ENCODE data around the gene PROCR.
A peak's percentile ranks its signal among the peaks of the same experiment; 100 is the strongest.
"Not testable (repeated sequence)": the region's sequence is repeated elsewhere in the genome, so short reads cannot be mapped to it uniquely, and the experiment has no call there.

PROCR gene

GRCh38 chr20:35192118-35192872 is 20.4 kb downstream of the PROCR start:
- Histone ChIP-seq H3K27me3 (ENCODE audit: control insufficient read depth in 1 of 2, insufficient read depth in 2 of 2, low read length in 2 of 2) (no peaks in the 10 kb centered on the region), H3K9ac (ENCODE audit: low read depth in 1 of 2, low read length in 2 of 2) (no peak overlapping the region), H3K4me1 (ENCODE audit: control insufficient read depth in 1 of 2, insufficient read depth in 2 of 2, low read length in 2 of 2) (peaks cover 4 to 6% of the 10 kb centered on the region in 2 donors), H3K27ac (ENCODE audit: low read depth, low read length) (no peak overlapping the region), H3K4me3 (ENCODE audit: low read depth in 1 of 2, low read length in 2 of 2) (no peak overlapping the region), H3K9me3 (ENCODE audit: control insufficient read depth in 1 of 2, low read length in 2 of 2) (peaks cover 8 to 14% of the 10 kb centered on the region in 2 donors), H3K36me3 (ENCODE audit: control insufficient read depth in 1 of 2, insufficient read depth in 2 of 2, low read length in 2 of 2) (no peaks in the 10 kb centered on the region)

- H3K36me3 ChIP-seq (ENCODE audit: control insufficient read depth in 1 of 2, insufficient read depth in 2 of 2, low read length in 2 of 2); H3K27ac ChIP-seq (ENCODE audit: low read depth, low read length): not testable (repeated sequence)
Measured at GRCh38 chr20:35193031-35193791, 21.3 kb downstream of the PROCR start.

GRCh38 chr20:35196313-35196712 is 24.4 kb downstream of the PROCR start:
- no peak overlapping the region for H3K27ac ChIP-seq (ENCODE audit: low read depth, low read length)
- peaks cover 12 to 23% of the 10 kb centered on the region in 2 donors for H3K9me3 ChIP-seq (ENCODE audit: control insufficient read depth in 1 of 2, low read length in 2 of 2)
- H3K4me1 ChIP-seq (ENCODE audit: control insufficient read depth in 1 of 2, insufficient read depth in 2 of 2, low read length in 2 of 2): peaks cover 4 to 6% of the 10 kb centered on the region in 2 donors
- no peak overlapping the region for H3K9ac ChIP-seq (ENCODE audit: low read depth in 1 of 2, low read length in 2 of 2)
- H3K36me3 ChIP-seq (ENCODE audit: control insufficient read depth in 1 of 2, insufficient read depth in 2 of 2, low read length in 2 of 2): no peaks in the 10 kb centered on the region
- H3K27me3 ChIP-seq (ENCODE audit: control insufficient read depth in 1 of 2, insufficient read depth in 2 of 2, low read length in 2 of 2): no peaks in the 10 kb centered on the region
- H3K4me3 ChIP-seq (ENCODE audit: low read depth in 1 of 2, low read length in 2 of 2): no peak overlapping the region

More at GRCh38 chr20:35193031-35193791, 21.3 kb downstream of the PROCR start:
- not testable (repeated sequence) for H3K27me3 ChIP-seq (ENCODE audit: control insufficient read depth in 1 of 2, insufficient read depth in 2 of 2, low read length in 2 of 2); H3K4me3 ChIP-seq (ENCODE audit: low read depth in 1 of 2, low read length in 2 of 2); H3K9ac ChIP-seq (ENCODE audit: low read depth in 1 of 2, low read length in 2 of 2); H3K4me1 ChIP-seq (ENCODE audit: control insufficient read depth in 1 of 2, insufficient read depth in 2 of 2, low read length in 2 of 2)
- H3K9me3 ChIP-seq (ENCODE audit: control insufficient read depth in 1 of 2, low read length in 2 of 2): peaks cover 8 to 16% of the 10 kb centered on the region in 2 donors

- H3K27me3 ChIP-seq (ENCODE audit: control insufficient read depth in 1 of 2, insufficient read depth in 2 of 2, low read length in 2 of 2): no peaks in the 10 kb centered on the region
- no peak overlapping the region for H3K27ac ChIP-seq (ENCODE audit: low read depth, low read length)
- H3K9me3 ChIP-seq (ENCODE audit: control insufficient read depth in 1 of 2, low read length in 2 of 2): peaks cover 12 to 23% of the 10 kb centered on the region in 2 donors
Measured at GRCh38 chr20:35199740-35200139, 27.9 kb downstream of the PROCR start.

GRCh38 chr20:35200267-35200666 is 28.4 kb downstream of the PROCR start:
- Histone ChIP-seq H3K36me3 (ENCODE audit: control insufficient read depth in 1 of 2, insufficient read depth in 2 of 2, low read length in 2 of 2) (no peaks in the 10 kb centered on the region), H3K27me3 (ENCODE audit: control insufficient read depth in 1 of 2, insufficient read depth in 2 of 2, low read length in 2 of 2) (no peaks in the 10 kb centered on the region), H3K4me3 (ENCODE audit: low read depth in 1 of 2, low read length in 2 of 2) (no peak overlapping the region), H3K9me3 (ENCODE audit: control insufficient read depth in 1 of 2, low read length in 2 of 2) (peaks cover 12 to 23% of the 10 kb centered on the region in 2 donors), H3K9ac (ENCODE audit: low read depth in 1 of 2, low read length in 2 of 2) (no peak overlapping the region), H3K4me1 (ENCODE audit: control insufficient read depth in 1 of 2, insufficient read depth in 2 of 2, low read length in 2 of 2) (no peaks in the 10 kb centered on the region), H3K27ac (ENCODE audit: low read depth, low read length) (no peak overlapping the region)

More at GRCh38 chr20:35199740-35200139, 27.9 kb downstream of the PROCR start:
- H3K36me3 ChIP-seq (ENCODE audit: control insufficient read depth in 1 of 2, insufficient read depth in 2 of 2, low read length in 2 of 2): no peaks in the 10 kb centered on the region
- H3K4me3 ChIP-seq (ENCODE audit: low read depth in 1 of 2, low read length in 2 of 2): no peak overlapping the region
- no peak overlapping the region for H3K9ac ChIP-seq (ENCODE audit: low read depth in 1 of 2, low read length in 2 of 2)
- no peaks in the 10 kb centered on the region for H3K4me1 ChIP-seq (ENCODE audit: control insufficient read depth in 1 of 2, insufficient read depth in 2 of 2, low read length in 2 of 2)

GRCh38 chr20:35201467-35201866 is 29.6 kb downstream of the PROCR start:
- not testable (repeated sequence) for H3K4me1 ChIP-seq (ENCODE audit: control insufficient read depth in 1 of 2, insufficient read depth in 2 of 2, low read length in 2 of 2); H3K36me3 ChIP-seq (ENCODE audit: control insufficient read depth in 1 of 2, insufficient read depth in 2 of 2, low read length in 2 of 2); H3K4me3 ChIP-seq (ENCODE audit: low read depth in 1 of 2, low read length in 2 of 2); H3K27ac ChIP-seq (ENCODE audit: low read depth, low read length); H3K27me3 ChIP-seq (ENCODE audit: control insufficient read depth in 1 of 2, insufficient read depth in 2 of 2, low read length in 2 of 2); H3K9ac ChIP-seq (ENCODE audit: low read depth in 1 of 2, low read length in 2 of 2)
- H3K9me3 ChIP-seq (ENCODE audit: control insufficient read depth in 1 of 2, low read length in 2 of 2): peaks cover 12 to 17% of the 10 kb centered on the region in 2 donors

- H3K9me3 ChIP-seq (ENCODE audit: control insufficient read depth in 1 of 2, low read length in 2 of 2): no peaks in the 10 kb centered on the region
- no peak overlapping the region for H3K9ac ChIP-seq (ENCODE audit: low read depth in 1 of 2, low read length in 2 of 2)
- no peak overlapping the region for H3K27ac ChIP-seq (ENCODE audit: low read depth, low read length)
- H3K4me3 ChIP-seq (ENCODE audit: low read depth in 1 of 2, low read length in 2 of 2): no peak overlapping the region
- H3K36me3 ChIP-seq (ENCODE audit: control insufficient read depth in 1 of 2, insufficient read depth in 2 of 2, low read length in 2 of 2): no peaks in the 10 kb centered on the region
- peaks cover 0 to 5% of the 10 kb centered on the region in 2 donors for H3K4me1 ChIP-seq (ENCODE audit: control insufficient read depth in 1 of 2, insufficient read depth in 2 of 2, low read length in 2 of 2)
- no peaks in the 10 kb centered on the region for H3K27me3 ChIP-seq (ENCODE audit: control insufficient read depth in 1 of 2, insufficient read depth in 2 of 2, low read length in 2 of 2)
Measured at GRCh38 chr20:35206802-35207201, 34.9 kb downstream of the PROCR start.

- Histone ChIP-seq H3K27me3 (ENCODE audit: control insufficient read depth in 1 of 2, insufficient read depth in 2 of 2, low read length in 2 of 2) (no peaks in the 10 kb centered on the region), H3K9ac (ENCODE audit: low read depth in 1 of 2, low read length in 2 of 2) (peak overlapping the region; percentile 25 to 39), H3K4me3 (ENCODE audit: low read depth in 1 of 2, low read length in 2 of 2) (peak overlapping the region; percentile 32 to 53), H3K9me3 (ENCODE audit: control insufficient read depth in 1 of 2, low read length in 2 of 2) (no peaks in the 10 kb centered on the region), H3K36me3 (ENCODE audit: control insufficient read depth in 1 of 2, insufficient read depth in 2 of 2, low read length in 2 of 2) (no peaks in the 10 kb centered on the region), H3K27ac (ENCODE audit: low read depth, low read length) (peak overlapping the region; percentile 46), H3K4me1 (ENCODE audit: control insufficient read depth in 1 of 2, insufficient read depth in 2 of 2, low read length in 2 of 2) (peaks cover 0 to 5% of the 10 kb centered on the region in 2 donors)
Measured at GRCh38 chr20:35207950-35208611, 36.2 kb downstream of the PROCR start.

- H3K27ac ChIP-seq (ENCODE audit: low read depth, low read length): no peak overlapping the region
- no peaks in the 10 kb centered on the region for H3K27me3 ChIP-seq (ENCODE audit: control insufficient read depth in 1 of 2, insufficient read depth in 2 of 2, low read length in 2 of 2)
- no peak overlapping the region for H3K4me3 ChIP-seq (ENCODE audit: low read depth in 1 of 2, low read length in 2 of 2)
- H3K36me3 ChIP-seq (ENCODE audit: control insufficient read depth in 1 of 2, insufficient read depth in 2 of 2, low read length in 2 of 2): peaks cover 0 to 4% of the 10 kb centered on the region in 2 donors
- no peak overlapping the region for H3K9ac ChIP-seq (ENCODE audit: low read depth in 1 of 2, low read length in 2 of 2)
- H3K9me3 ChIP-seq (ENCODE audit: control insufficient read depth in 1 of 2, low read length in 2 of 2): no peaks in the 10 kb centered on the region
- no peaks in the 10 kb centered on the region for H3K4me1 ChIP-seq (ENCODE audit: control insufficient read depth in 1 of 2, insufficient read depth in 2 of 2, low read length in 2 of 2)
Measured at GRCh38 chr20:35215066-35215956, 43.4 kb downstream of the PROCR start.
